Middle frontal gyrus (tissue), 1 donor: ENCODE results near the gene LGR6.

Experiments
- DNase-seq: peaks from one replicate; pipeline ENCODE4 v3.0.0-alpha.2; 2015; ENCODE audit warnings: low spot score; ENCODE audit errors: extremely low spot score

The LGR6 gene

DNA sequence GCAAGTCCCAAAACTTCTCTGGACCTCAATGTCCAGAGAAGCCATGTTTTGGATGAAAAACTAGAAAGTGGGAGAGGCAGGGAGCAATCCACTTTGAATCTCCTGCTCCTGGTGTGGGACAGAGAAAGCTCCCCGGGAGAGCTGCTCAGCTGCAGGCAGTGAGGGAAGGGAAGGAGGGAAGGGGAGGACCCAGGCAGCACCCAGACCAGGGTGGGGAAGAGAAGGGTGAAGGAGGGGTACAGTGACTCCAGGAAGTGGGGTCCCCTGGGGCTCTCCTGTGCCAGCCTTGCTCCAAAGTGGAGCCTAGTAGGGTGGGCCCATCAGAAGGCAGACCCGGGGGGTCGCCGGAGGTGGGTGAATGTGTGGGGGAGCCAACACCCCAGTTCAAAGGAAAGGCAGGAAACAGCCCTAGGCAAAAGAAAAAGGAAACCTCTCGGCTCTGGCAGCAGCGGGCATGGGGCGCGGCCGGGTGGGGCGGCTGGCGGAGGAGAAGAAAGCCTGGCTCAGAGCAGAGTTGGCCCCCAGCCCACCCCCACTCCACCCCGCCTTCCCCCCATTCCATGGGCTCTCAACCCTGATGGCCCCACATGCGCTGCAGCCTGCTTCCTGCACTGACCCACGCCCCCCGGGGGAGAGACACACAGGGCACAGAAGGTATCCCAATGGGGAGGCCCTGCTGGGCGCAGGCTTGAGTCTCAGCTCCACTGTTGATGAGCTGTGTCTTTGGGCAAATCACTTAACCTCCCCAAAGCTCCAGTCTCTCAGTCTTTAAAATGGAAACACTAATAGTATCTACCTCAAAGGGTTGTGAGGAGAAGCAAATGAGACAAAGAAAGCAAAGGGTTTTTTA lies 5.7 kb downstream of the LGR6 start:
- no peak for DNase-seq

GRCh38 chr1:202200112-202200548 lies 6.5 kb downstream of the LGR6 start:
- no peak for DNase-seq

- no peak for DNase-seq
Observed at GRCh38 chr1:202200669-202201068, 7.1 kb downstream of the LGR6 start.

GRCh38 chr1:202201266-202201665 lies 7.7 kb downstream of the LGR6 start:
- DNase-seq: no peak

DNA sequence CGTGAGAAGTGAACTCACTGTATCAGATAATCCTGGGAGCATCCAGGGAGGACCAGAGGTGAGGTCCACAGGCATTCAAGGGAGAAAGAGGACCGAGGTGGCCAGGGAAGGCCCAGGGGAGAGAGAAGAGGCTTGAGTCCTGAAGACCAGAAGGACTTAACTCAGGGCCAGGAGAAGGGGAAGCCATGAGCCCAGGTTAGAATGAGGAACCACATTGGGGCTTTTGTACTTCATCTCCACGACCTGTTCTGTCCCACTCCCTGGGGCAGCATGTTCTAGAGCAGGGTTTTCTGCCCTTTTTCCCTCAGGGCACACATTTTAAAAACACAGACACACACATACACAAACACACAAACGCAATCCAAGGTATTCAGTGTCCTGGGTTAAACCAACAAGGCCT lies 8.4 kb downstream of the LGR6 start:
- no peak for DNase-seq

- DNase-seq: no peak
Observed at GRCh38 chr1:202202500-202203168, 9.0 kb downstream of the LGR6 start.

DNA sequence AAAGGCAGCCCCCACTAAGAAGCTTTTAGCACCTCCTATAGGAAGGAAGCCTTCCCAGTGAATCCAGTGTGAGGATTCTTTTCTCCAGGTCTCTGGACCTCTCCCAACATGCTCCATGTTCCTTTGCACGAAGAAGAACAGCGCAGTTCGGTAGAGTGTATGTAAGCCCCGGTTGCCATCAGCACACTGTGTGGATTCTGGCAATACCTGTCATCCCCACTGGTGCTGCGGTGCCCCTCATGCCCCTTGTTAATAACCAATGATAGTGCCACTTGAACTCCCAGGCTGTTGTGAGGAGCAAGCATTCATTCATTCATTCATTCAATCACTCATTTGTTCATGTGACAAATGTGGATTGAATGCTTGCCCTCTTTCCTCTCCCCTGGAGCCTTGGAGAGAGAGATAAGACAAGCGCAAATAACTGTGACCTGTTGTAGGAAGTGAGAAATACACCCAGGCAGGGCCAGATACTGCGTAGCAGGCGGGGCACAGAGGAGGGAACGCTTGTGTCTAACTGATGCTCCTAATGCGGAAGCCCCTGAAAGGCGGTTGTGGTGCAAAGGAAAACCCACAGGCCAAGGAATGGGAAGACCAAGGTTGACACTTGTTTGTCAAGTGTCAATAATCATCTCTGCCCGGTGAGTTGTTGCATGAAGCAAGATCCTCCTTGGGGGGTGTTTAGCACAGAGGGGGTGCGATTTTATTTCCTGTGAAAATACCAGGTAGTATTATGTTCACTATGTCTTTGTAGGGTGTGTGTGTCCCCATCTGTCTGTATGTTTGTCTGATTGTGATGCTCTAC lies 9.8 kb downstream of the LGR6 start:
- DNase-seq: no peak

GRCh38 chr1:202204065-202204464 lies 10.5 kb downstream of the LGR6 start:
- no peak for DNase-seq

DNA sequence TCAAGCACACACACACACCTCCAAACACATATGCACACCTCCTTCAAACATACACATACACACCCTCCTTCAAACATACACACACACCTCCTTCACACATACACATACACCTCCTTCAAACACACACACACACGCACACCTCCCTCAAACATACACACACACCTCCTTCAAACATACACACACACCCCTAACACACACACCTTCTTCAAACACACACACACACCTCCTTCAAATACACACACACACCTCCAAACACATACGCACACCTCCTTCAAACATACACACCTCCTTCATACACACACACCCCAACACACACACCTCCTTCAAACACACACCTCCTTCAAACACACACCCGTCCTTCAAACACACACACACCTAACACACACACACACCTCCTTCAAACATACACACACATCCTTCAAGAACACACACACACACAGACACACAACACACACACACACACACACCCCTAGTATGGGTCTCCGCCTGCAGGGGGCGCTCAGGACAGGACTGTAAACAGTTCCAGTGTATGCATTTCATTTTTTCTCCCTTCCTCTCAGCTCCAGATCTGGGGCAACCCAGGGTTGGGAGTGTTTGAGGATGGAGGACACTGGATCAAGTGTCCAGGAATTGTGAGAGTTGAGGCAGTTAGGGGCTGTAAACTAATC lies 12.1 kb downstream of the LGR6 start:
- DNase-seq: no peak

- no peak for DNase-seq
Observed at GRCh38 chr1:202207292-202207691, 13.7 kb downstream of the LGR6 start.

DNA sequence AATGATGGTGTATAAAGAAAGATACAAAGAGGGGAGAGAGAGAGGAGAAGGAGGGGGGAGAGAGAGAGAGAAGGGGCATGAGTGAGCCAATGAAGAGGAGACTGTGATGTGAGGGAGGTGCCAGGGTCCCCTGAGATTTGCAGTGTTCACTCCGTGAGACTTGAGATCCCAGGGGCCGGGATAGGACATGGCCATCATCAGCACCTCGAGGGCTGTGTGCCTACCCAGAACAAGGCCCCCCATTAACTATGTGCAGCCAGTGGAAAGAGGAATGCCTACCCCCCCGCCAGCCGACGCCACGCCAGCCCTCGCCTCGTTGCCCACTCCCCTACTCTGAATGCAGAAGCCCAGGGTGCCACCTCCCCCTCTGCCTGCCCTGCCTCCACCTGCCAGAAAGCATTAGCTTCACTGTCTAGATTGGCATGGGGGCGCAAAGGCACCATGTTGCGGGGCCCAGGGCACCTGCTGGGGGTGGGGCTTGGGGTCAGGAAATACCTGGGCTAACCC lies 14.8 kb downstream of the LGR6 start:
- DNase-seq: no peak

DNA sequence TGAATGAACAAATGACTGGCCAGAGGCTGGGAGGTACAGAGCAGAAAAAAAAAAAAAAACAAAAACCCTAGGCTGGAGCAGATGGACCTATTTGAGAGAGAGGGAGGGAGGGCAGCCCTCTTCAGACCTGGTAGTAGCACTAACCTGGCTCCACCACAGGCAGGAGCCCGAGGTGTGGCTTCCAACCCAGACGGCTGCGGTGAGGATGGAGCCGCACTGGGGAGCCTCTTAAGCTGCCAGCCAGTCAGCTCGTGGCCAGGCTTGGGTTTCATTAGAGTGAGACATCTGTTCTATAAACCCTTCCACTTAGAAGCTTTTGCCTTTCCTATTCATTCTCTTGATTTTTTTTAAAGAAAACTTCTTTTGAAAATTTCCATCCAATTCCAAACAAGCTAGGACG lies 16.8 kb downstream of the LGR6 start:
- DNase-seq: no peak

- DNase-seq: no peak
Observed at GRCh38 chr1:202210969-202211368, 17.4 kb downstream of the LGR6 start.

- no peak for DNase-seq
Observed at GRCh38 chr1:202212787-202213186, 19.2 kb downstream of the LGR6 start.

GRCh38 chr1:202213361-202214088 lies 19.9 kb downstream of the LGR6 start:
- no peak for DNase-seq

- no peak for DNase-seq
Observed at GRCh38 chr1:202214089-202214843, 20.7 kb downstream of the LGR6 start.

DNA sequence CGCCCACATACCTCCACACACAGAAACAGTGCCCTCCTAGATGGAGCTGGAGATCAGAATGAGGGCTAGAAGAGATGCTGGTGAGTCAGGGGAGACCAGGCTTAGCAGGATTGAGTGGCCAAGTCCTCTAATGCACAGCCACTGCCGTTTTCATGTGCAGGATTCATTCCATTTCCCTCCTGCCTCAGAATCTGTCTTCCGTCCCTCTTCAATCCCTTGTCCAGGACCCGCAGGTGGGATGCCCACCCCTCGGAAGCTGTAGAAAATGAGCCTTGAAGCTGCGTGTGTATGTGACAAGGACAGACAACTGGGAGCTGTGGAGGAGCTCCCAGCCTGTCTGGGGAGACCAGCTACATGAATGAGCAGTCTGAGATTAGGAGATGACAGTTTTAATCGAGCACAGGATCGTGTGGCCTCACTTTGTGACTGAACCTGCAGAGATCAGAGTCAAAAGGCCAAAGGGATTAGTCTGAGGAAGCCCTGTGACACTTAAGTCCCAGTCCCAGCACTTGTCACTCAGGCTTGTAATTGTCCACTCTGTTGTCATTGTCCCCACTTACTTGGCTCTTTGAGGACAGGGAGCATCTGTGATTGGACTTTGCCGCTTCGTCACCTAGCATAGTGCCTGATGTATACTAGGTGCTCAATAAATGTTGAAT lies 22.0 kb downstream of the LGR6 start:
- DNase-seq: no peak

- no peak for DNase-seq
Observed at GRCh38 chr1:202216691-202217090, 23.1 kb downstream of the LGR6 start.

DNA sequence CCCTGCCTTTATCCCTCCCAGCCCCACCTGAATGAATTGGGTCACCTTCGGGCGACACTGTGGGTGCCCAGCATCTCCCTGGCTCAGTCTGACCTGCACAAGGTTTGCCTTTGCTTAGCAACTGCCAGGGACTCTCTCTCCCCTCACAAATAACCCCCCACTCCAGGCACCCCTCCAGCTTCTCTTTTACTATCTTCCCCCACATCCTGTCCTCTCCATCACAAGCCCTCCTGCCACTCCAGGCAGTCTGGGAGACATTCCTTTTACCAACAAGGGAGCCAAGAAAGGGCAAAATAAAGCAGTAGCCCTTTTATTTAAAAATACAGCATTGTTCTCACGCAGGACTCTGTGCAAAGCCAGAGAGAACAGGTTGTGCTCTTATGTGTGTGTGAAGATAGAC lies 23.9 kb downstream of the LGR6 start:
- no peak for DNase-seq
